GM21717 (cell line): ENCODE data around the gene PEX14.

Experiments used
- ATAC-seq: cut with Tn5 transposase; IDR thresholded peaks from one replicate; pipeline ENCODE4 v1.9.1; 2021; ENCODE audit warnings: mild to moderate bottlenecking, moderate library complexity; ENCODE audit not compliant: unreplicated experiment

The PEX14 gene

DNA sequence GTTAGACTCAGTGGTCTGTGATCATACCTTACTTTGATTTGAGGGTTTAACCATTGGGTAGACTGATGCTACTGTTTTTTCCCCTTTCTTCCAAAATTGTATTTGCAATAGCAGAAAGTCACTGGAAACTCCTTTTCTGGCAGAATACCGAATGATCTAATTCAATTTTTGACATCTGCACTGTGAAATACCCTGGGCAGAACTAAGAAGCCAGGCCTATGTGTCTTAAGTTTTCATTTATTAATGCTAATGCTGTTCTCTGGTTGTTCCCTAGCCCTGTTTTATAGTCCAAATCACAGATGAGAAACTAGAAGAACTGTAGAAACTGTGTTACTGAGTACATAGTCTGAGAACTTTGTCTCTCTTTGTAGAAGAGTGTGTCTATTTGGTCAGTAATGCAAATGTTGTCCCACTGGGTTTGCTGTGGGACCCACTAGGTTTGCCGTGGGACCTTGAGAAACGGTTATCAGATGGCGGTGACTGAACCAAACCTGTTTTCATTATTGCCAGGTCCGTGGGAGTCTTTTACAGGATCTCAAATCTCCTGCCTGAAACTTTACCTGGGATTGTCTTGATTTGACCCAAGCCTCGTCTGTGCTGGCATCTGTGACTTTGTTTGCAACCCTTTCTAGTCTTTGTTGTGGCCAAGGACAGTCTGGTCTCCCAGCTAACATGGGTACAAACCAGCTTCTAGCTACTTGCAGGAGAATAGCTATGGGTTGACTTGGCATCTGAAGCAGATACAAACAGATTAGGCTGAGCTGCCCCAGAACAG lies 41.4 kb downstream of the PEX14 start:
- no peak for ATAC-seq

DNA sequence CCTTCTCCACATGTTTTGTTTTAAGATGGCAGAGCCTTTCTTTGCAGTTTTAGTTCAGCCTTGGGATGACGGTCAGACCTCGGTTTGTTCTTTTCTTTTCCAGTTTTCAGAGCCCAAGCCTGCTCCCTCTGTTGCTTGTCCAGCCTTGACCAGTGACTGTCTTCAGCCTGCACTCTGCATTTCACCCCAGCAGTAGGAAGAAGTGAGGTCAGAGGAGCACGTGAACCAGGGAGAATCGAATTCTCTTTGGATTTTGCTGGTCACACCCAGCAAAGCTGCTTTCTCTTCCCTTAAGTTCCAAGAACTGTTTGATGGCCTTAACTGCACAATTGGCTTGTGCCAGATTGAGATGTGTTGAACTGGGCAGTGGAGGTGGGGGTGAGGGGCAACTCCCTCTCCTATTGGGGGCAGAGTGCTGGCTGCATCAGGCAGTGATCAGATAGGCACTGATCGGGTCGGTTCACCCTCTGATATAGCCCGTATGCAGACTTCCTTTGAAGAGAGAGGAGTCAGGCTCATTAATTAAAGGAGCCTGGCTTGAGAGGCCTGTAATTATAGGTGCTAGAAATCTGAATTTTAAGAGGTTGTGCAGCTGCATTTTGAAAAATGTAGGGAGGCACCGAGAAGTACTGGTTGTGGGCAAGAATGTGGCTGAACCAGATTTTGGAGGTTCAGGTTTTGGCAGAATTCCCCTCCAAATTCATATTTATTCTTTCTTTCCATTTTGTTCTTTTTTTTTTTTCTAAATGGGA lies 42.4 kb downstream of the PEX14 start:
- ATAC-seq = no peak

DNA sequence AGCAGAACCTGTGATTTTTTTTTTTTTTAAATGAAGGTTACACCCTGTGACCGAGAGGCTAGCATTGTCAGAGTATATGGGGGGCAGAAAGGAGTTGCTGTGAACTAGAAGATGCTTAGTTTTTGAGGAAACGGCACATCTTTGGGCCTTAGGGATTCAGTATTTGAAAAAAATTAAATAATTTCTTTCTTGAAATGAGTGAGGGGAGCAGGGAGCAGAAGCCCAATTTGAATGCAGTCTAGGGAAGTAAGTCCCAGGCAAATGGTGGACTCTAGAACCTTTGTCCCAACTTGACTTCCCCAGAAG lies 42.9 kb downstream of the PEX14 start:
- ATAC-seq = no peak

DNA sequence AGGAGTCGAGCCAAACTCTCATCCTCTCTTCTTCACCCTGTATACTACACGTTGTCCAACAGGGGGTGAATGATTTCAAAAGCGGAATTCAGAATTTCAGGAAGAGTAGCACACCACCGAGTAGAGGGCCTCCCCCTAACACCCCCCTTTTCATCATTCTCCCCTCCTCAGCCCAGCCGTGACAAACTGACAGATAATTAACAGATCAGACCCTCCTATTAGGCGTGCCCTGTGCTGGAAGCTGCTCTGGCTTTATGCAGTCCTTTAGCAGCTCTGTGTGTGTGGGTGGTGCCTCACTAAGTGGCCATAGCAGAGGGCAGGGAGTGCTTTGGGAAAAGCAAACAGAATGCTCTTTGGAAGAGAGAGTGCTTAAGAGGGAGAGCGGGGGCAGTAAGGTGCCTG lies 44.3 kb downstream of the PEX14 start:
- no peak for ATAC-seq

DNA sequence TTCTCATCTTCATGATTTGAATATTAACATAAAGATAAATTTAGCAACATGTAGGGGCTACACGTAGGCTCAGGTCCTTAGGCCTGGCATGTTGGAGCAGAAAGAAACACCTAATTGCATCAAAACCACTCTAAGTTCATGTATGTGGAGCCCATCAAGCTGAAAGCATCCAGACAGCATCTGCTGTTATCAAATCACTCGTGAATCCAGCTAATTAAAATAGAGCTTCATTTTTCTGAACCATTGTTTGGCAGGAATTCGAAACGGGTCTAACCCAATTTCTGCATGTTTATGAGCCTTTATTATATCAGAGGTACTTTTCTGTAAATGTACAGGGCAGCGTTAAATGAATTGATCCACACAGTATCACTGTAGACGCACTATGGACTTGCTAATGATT lies 45.7 kb downstream of the PEX14 start:
- no peak for ATAC-seq

DNA sequence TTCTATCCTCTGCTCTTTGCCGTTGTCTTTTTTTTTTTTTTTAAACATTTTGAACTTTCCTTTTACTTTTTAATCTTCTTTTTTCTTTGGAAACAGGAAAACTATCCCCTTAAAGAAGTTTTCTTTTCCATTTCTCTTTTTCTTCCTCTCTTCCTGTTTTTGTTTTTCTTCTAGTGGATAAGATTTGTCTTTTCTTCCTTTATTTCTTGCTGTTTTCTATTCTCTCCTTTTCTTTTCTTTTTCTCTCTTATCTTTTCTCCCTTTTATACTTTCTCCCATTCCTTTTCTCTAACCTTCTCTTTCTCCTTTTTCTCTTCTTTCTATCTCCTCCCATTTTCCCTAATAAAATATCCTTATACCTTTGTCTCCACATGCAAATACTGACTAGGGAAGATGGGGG lies 46.2 kb downstream of the PEX14 start:
- no peak for ATAC-seq

DNA sequence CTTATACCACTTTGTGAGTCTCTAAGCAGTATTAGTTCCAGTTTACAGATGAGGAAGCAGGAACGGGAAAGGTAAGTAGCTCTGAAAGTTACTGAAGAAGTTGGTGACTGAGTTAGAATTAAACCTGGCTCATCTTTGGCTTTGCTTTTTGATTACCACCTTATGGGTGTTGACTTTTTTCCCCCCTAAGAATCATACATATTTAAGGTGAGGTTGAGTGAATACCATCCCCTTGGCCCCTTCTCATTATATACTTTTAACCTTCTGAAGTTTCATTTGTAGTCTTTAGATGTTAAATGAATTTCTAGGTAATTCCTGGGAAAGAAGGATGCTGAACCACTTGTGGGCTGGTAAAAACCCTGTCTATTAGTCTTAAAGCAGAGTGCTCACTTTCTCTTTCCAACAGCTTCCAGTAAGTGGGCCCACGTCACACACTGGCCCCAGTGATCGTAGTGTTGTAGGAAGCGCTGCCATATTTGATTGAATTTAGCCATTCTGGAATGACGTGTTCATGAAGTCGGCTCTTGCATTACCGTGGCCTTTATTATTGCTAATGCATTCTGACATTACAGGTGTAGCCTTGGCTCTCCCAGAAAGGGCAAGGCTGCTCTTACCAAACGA lies 46.9 kb downstream of the PEX14 start:
- ATAC-seq = no peak

DNA sequence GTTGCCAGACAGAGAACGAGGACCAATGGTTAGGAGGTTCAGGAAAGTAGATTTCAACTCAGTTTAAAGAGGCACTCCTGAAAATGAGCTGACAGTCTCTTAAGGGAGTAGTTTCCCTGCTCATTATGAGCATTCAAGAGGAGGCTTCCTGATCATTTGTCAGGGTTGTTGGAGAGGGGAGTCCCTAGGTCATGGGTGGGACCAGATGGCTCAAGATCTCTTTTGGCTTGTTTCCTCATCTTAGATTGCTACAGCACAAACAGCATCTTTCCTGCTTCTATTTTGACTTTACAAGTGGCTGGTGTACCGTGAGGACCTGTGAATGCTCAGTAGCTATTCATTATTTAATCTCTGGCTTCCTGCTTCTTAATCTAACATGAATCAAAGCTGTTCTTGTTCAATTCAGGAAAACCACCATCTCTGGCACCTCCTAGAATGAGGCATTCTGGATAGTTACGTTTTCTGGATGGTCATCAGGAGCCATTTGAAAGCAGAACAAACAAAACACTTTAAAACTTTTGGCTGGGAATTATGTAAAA lies 47.6 kb downstream of the PEX14 start:
- no peak for ATAC-seq

DNA sequence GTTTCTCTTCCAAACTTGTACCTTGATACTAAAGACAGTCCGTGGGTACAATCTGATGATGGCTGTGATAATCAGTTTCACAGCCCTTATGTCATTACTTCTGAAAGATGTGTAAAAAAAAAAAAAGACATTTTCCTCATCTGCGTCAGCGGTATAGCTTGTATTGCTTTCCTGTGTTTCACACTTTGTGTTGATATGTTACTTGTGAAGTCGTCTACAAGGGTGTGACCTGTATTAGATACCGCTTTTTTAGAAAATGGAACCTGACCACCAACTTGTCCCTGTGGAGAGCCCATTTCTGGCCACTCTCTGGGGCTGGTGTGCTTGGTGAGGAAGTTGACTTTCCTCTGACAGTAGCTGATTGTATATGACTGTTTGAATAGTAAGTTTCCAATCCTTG lies 50.5 kb downstream of the PEX14 start:
- no peak for ATAC-seq

DNA sequence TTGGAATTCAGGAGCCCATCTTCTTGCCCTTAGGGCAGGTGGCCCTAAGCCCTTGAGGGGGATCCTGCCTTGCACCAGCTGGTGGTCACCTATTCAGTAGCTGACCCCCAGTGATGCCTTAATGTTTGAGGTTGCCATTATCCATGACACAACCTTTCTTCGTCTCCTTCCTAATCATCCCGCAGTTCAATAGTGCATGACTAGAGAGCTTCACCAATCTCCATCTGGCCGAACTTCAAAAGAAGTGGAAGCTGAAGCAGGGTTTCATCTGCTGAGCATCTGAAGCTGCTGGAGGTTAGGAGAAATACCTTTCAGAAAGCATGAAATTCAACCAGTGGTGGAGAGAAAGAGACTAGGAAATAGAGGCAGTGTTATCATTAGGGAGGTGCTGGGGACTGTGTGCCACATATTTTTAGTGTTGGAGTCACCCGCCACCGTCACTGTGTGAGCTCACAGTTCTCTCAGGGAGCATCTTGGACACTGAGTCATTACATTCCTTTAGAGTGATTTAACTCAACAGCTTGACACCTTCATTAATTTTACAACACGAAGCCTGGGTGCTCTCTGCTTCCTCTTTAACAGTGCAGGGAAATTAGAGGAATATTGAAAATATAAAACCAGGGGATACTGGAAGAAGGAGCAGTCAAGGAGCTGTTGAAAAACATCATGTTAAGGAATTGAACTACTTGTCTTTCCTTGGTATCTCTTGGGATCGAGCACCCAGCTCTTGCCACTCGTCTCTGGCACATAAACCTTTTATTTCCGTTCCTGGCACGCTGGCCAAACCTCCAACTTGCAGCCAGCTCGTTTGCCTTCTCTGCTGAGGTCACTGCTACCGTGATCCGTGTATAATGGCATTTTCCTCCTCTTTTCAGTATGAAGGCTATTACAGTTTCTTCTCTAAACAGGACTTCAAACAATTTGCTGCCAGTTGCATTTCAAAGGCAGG lies 53.6 kb downstream of the PEX14 start:
- ATAC-seq = no peak

DNA sequence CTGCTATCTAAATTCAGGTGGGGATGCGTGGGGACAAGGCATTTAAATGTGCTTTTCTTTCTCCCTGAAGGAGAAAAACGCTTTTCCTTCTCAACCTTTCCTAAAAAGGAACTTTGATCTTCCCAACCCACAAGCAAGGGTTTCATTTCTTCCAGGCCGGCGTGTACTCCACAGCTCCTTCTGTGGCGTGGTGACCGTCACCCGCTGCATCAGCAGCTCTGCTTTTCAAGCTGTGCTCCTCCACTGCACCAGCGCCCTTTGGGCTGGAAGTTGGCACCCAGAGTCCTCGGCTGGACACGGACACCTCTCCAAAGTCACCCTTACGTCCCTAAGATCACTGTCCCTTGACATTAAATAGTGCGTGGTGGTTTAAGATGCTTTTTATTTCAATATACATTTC lies 54.3 kb downstream of the PEX14 start:
- no peak for ATAC-seq

DNA sequence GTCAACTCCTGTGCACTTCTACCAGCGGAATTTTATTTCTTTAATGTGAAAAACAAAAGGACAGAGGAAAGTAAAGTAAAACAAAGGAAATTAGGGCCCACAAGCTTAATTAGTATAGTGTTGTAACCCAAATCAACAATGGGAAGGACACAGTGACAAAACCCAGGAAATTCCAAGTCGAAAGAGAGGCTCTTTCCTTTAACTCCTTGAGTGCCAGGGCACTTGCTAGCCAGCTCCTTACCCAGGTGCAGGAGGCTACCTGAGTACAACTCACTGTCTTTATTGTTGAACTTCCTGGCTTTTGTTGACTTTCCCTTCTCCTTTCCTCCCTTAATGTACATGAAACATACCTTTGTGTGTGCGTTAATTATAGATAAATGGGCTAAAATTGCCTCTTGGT lies 55.0 kb downstream of the PEX14 start:
- no peak for ATAC-seq

DNA sequence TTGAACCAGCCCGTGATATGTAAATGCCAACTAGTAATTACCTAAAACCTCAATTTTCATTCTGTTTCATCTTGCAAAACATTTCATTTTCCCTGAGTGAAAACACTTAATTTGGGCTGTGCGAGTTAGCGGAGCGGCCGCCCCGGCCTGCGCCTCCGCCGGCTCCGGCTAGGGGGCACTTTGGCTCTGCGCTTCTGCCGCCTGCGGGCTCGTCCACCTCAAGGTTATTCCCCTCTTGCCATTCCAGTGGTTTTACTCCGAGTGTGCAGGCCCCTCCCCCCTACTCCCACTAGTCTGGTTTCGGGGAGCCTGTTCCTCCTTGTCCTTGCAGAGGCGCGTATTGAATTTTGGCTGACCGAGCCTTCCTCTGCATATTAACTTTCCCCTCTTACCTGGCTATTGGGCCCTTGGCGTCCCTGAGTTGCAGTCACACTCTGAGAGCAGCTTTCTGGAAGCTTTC lies 55.6 kb downstream of the PEX14 start:
- ATAC-seq = no peak

DNA sequence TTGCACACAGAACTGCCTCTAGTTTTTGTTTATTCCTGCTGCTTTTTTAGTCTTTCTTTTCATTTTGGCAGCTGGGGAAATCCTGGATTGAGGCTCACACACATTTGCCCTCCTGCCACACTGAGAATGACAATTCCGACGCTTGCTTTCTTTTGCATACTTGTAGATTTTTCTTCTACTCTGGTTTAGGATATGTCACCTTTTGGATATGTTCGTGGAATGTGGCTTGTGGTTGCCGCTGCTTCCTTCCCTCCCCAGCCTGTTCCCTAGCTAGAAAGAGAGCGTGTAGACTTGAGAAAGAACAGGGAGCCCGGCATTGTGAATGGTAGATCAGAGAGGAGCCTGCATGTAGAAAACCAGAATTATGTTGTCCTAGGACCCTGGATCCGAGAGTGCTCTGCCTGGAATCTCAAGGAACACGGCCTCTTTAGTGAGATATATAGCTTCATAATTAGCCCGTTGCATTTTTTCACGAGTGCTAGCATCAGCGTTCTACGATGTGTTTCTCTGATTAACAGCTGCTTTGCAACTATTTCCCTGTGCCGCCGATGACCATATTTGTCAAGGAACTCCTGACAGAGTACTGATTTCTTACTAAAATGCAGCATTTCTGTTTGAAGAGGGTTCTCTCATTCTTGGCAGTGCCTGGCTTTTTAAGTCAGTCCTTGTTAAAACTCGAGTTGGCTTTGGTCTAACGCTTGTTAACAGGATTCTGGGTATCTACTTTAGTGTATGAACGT lies 56.2 kb downstream of the PEX14 start:
- no peak for ATAC-seq

DNA sequence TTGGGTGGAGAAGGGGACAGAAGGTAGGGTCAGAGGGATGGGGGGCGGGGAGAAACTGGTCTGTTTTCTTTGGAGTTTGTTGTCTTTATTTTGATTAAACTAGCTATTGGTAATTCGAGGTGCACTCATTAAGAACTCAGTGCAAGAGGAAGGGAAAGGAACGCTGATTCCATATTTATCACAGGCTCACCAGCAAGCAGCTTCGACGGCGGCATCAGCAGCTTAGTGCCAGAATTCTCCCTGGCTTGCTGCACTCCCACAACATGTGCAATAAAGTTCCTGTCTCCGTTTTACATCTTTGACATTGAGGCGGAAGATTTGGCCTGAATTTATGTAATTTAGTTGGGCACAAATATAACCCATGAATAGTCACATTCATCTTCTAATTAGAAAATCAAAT lies 57.6 kb downstream of the PEX14 start:
- no peak for ATAC-seq

DNA sequence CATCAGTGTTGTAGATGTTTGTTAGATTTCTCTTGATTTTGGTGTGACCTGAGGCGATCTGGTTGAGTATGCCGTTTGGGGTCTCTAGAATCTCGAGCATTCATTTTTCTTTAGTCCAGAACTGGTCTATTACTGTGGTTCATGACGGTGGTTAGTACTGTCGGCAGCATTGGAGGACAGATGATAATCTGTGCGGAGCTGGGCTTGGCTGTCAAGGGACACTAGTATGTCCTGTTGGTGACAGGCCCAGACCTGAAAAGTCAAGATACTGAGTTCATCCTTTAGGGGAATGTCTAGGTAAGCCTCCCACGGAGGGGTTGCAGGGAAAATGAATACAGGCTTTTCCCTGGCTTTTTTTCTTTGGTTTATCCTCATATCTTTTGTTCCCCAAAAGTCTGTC lies 59.8 kb downstream of the PEX14 start:
- no peak for ATAC-seq

DNA sequence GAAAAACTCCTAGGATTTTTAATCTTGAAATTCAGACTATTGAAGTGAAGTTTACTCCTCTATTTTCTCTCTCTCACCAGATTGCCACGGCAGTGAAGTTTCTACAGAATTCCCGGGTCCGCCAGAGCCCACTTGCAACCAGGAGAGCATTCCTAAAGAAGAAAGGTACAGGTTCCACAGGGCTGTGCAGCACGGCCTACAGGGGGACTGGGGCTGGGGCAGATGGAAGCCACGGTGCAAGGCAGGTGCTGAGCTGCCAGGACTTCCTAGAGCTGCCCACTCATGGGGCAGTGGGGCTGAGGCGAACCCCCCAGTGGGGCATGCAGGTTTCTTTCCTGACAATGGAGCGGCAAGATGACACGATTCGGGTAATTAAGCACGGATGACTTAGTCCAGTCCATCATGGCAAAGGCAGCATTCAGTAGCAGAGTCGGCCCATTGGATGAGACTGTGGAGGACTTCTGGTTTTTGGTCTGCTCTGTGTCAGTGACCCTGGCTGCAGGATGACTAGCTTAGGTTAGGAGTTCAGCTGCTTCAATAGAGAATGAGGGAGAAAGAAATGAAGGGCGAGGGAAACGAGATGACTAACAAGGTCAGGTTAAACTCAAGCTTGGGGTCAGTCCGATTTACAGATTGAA lies 61.5 kb downstream of the PEX14 start:
- no peak for ATAC-seq

DNA sequence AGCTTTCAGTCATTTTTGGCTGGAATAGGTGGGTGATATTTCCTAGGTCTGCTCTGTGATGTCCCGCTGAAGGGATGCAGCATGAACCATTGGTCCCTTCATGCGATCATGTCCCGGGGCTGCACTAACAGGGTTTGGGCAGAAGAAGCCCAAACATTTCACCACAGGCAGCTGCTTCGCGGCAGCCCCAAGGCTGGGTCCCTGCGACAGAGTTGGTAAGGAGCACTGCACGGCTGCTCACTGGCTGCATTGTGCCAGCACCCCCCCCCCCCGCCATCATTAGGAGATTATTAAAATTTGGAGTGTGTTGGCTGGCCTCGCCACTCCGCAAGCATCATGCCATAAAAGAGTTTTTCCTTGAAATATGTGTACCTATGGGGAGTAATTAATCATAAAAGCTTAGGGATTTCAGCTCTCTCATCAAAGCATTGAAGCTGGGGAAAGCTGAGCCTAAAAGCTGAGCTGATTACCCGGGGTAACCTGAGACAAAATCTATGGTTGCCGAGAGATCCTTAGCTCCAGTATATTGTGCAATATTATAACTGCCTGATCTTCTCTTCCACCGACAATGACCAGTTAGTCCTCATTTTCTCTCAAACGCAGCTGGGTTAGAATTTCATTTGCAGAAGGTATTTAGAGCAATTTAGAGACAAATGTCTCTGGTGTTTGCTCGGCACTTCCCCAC lies 62.5 kb downstream of the PEX14 start:
- ATAC-seq = no peak
